H1 (cell line): Measurements from ENCODE around the gene ENTREP3. TPM values are rescaled to one million over a fixed set of nuclear protein-coding genes. Genes with fewer than 3 reads are reported as not detected.
"Not testable (repeated sequence)": the region's sequence is repeated elsewhere in the genome, so short reads cannot be mapped to it uniquely, and the experiment has no call there.

Experiments used
- CTCF ChIA-PET: fragments of 300-600 bp; sonication (Branson Sonifier 250); formaldehyde crosslinking; loops from one replicate; lab custom pipeline; 2021; ENCODE audit not compliant: partially characterized antibody; lab: Charles Lee
- POLR2A ChIA-PET: fragments of 300-600 bp; sonication (Branson Sonifier 250); formaldehyde crosslinking; loops from one replicate; lab custom pipeline; 2021; ENCODE audit warnings: inconsistent platforms; ENCODE audit not compliant: partially characterized antibody; lab: Charles Lee
- DNase-seq, 2 experiments: peaks; one replicate each; pipeline versions ENCODE4 v3.0.0 to v3.0.0-alpha.2; 2010 to 2022; ENCODE audit warnings: low spot score in 2 of 2, low read depth in 1 of 2, mixed read lengths in 1 of 2
- FAIRE-seq: peaks from 2 replicates; lab custom pipeline; 2011; peaks lifted over from hg19 to GRCh38; lab: Jason Lieb, UNC
- H2AFZ ChIP-seq: 2 replicates; pipeline ENCODE4 v1.8.1; 2012; ENCODE audit warnings: low read length, inconsistent platforms
- H2AK5ac ChIP-seq: 2 replicates; pipeline ENCODE4 v1.6.1; 2013; ENCODE audit warnings: low read depth, low read length
- H2BK120ac ChIP-seq: replicated peaks from 2 replicates; pipeline ENCODE3; 2013; ENCODE audit warnings: low read depth, low read length, inconsistent platforms
- H2BK12ac ChIP-seq: 2 replicates; pipeline ENCODE4 v1.6.1; 2013; ENCODE audit warnings: low read depth, low read length
- H2BK15ac ChIP-seq: 2 replicates; pipeline ENCODE4 v1.6.1; 2013; ENCODE audit warnings: low read length
- H2BK20ac ChIP-seq: 2 replicates; pipeline ENCODE4 v1.6.1; 2013; ENCODE audit warnings: low read length
- H2BK5ac ChIP-seq: 2 replicates; pipeline ENCODE4 v1.6.1; 2013; ENCODE audit warnings: low read depth, low read length
- H3K14ac ChIP-seq: 2 replicates; pipeline ENCODE4 v1.6.1; 2013; ENCODE audit warnings: inconsistent platforms; ENCODE audit not compliant: insufficient read length
- H3K18ac ChIP-seq: 2 replicates; pipeline ENCODE4 v1.6.1; 2013; ENCODE audit warnings: low read length; ENCODE audit errors: extremely low read depth
- H3K23ac ChIP-seq: 2 replicates; pipeline ENCODE4 v1.6.1; 2013; ENCODE audit warnings: inconsistent platforms; ENCODE audit not compliant: insufficient read length
- H3K23me2 ChIP-seq: 2 replicates; pipeline ENCODE4 v1.6.1; 2013; ENCODE audit warnings: low read depth, low read length
- H3K27ac ChIP-seq: 2 replicates; pipeline ENCODE4 v1.6.1; 2011; ENCODE audit warnings: low read depth, low read length, inconsistent platforms
- H3K27me3 ChIP-seq, 4 experiments: replicated peaks in 1 of 4; 1 replicate in 1 of 4; 2 replicates in 3 of 4; pipeline versions ENCODE4 v1.6.1 to v1.8.1; 2011 to 2013; ENCODE audit warnings: low read length in 3 of 4, mild to moderate bottlenecking in 3 of 4, inconsistent platforms in 2 of 4, mixed read lengths in 2 of 4, moderate library complexity in 1 of 4; ENCODE audit not compliant: control insufficient read depth in 3 of 4, insufficient read depth in 3 of 4; ENCODE audit errors: extremely low read depth in 1 of 4
- H3K36me3 ChIP-seq, 4 experiments: 2 replicates each; pipeline versions ENCODE4 v1.6.1 to v1.8.1; 2011 to 2013; ENCODE audit warnings: mild to moderate bottlenecking in 4 of 4, low read length in 3 of 4, moderate library complexity in 2 of 4, control low read depth in 1 of 4, inconsistent platforms in 1 of 4; ENCODE audit not compliant: insufficient read depth in 4 of 4, control insufficient read depth in 2 of 4
- H3K4ac ChIP-seq: replicated peaks from 2 replicates; pipeline ENCODE3; 2013; ENCODE audit warnings: low read length, low read depth, mixed read lengths, inconsistent platforms; ENCODE audit not compliant: insufficient read length
- H3K4me1 ChIP-seq, 4 experiments: replicated peaks in 1 of 4; 1 replicate in 1 of 4; 2 replicates in 3 of 4; pipeline versions ENCODE4 v1.6.1 to v1.8.1; 2011 to 2013; ENCODE audit warnings: low read length in 3 of 4, inconsistent platforms in 2 of 4, mixed read lengths in 1 of 4; ENCODE audit not compliant: insufficient read depth in 4 of 4, control insufficient read depth in 3 of 4
- H3K4me2 ChIP-seq, 2 experiments: 2 replicates each; pipeline versions ENCODE4 v1.6.1 to v1.8.1; 2011 to 2013; ENCODE audit warnings: low read depth in 2 of 2, low read length in 2 of 2, control low read depth in 1 of 2, inconsistent platforms in 1 of 2, mild to moderate bottlenecking in 1 of 2; ENCODE audit not compliant: insufficient read depth in 1 of 2
- H3K4me3 ChIP-seq, 4 experiments: fragments of 200-600, 300-600 bp in 1 of 4; sonication (generic), shearing (Covaris generic), sonication (Bioruptor Twin) in 1 of 4; 2 replicates each; pipeline versions ENCODE4 v1.5.1 to v1.8.1; 2011 to 2016; ENCODE audit warnings: low read length in 4 of 4, low read depth in 3 of 4, control low read depth in 2 of 4, inconsistent platforms in 2 of 4, mild to moderate bottlenecking in 2 of 4, mixed read lengths in 1 of 4, moderate library complexity in 1 of 4; ENCODE audit not compliant: insufficient read depth in 2 of 4; ENCODE audit errors: extremely low read depth in 1 of 4
- H3K56ac ChIP-seq: replicated peaks from 2 replicates; pipeline ENCODE3; 2013; ENCODE audit warnings: low read depth, mild to moderate bottlenecking, mixed read lengths, low read length, inconsistent platforms; ENCODE audit not compliant: insufficient read length
- H3K79me1 ChIP-seq: 2 replicates; pipeline ENCODE4 v1.6.1; 2013; ENCODE audit warnings: low read depth, low read length, control low read depth
- H3K79me2 ChIP-seq, 2 experiments: 2 replicates each; pipeline versions ENCODE4 v1.6.1 to v1.8.1; 2012 to 2013; ENCODE audit warnings: low read length in 2 of 2, mild to moderate bottlenecking in 2 of 2, inconsistent platforms in 1 of 2; ENCODE audit not compliant: insufficient read depth in 2 of 2, control insufficient read depth in 1 of 2
- H3K9ac ChIP-seq, 4 experiments: replicated peaks in 1 of 4; 1 replicate in 1 of 4; 2 replicates in 3 of 4; pipeline versions ENCODE4 v1.6.1 to v1.8.1; 2011 to 2013; ENCODE audit warnings: low read depth in 3 of 4, low read length in 3 of 4, control low read depth in 2 of 4, mild to moderate bottlenecking in 2 of 4, moderate library complexity in 2 of 4, inconsistent platforms in 1 of 4; ENCODE audit errors: extremely low read depth in 1 of 4
- H3K9me3 ChIP-seq, 2 experiments: 2 replicates each; pipeline versions ENCODE4 v1.6.1 to v1.8.1; 2012 to 2013; ENCODE audit warnings: mild to moderate bottlenecking in 2 of 2, moderate library complexity in 2 of 2, control low read depth in 1 of 2, inconsistent platforms in 1 of 2, low read depth in 1 of 2, low read length in 1 of 2, mixed read lengths in 1 of 2; ENCODE audit not compliant: insufficient read depth in 2 of 2
- H4K20me1 ChIP-seq, 2 experiments: replicated peaks in 1 of 2; 2 replicates each; pipeline versions ENCODE3 to v1.8.1; 2011 to 2013; ENCODE audit warnings: inconsistent platforms in 2 of 2, low read length in 2 of 2, mild to moderate bottlenecking in 1 of 2; ENCODE audit not compliant: insufficient read depth in 2 of 2, control insufficient read depth in 1 of 2
- H4K5ac ChIP-seq: 2 replicates; pipeline ENCODE4 v1.6.1; 2013; ENCODE audit warnings: low read length, low read depth, mixed read lengths, inconsistent platforms; ENCODE audit not compliant: insufficient read length
- H4K8ac ChIP-seq: 2 replicates; pipeline ENCODE4 v1.8.0; 2013; ENCODE audit warnings: mild to moderate bottlenecking, moderate library complexity, low read length, inconsistent platforms; ENCODE audit not compliant: insufficient read depth; ENCODE audit errors: extremely low read depth
- H4K91ac ChIP-seq: replicated peaks from 2 replicates; pipeline ENCODE3; 2013; ENCODE audit warnings: low read length, mixed read lengths, inconsistent platforms; ENCODE audit not compliant: insufficient read length
- WGBS, 2 experiments: shearing (Covaris generic) in 1 of 2; methylation state at CpG; one replicate each; pipeline versions ENCODE4 v1.1.6 to v1.1.7; 2013 to 2015; ENCODE audit warnings: low lambda C conversion rate in 2 of 2, mixed read lengths in 2 of 2, inconsistent platforms in 1 of 2, low coverage in 1 of 2, missing lambda C conversion rate in 1 of 2; ENCODE audit not compliant: insufficient replicate concordance in 2 of 2, insufficient coverage in 1 of 2, insufficient read length in 1 of 2; ENCODE audit errors: extremely low coverage in 1 of 2, missing lambda C conversion rate in 1 of 2; 5-methylcytosine and 5-hydroxymethylcytosine counted together
- polyA plus RNA-seq, 7 experiments: library from polyadenylated mRNA; depleted of rRNA in 3 of 7; stranded (reverse) in 5 of 7; unstranded in 2 of 7; fragments of >200 nt in 5 of 7; fragments of 200-250 nt in 2 of 7; gene quantifications; 1 replicate in 5 of 7; 2 replicates in 1 of 7; 4 replicates in 1 of 7; pipeline versions ENCODE4 v1.2.1 to v1.2.3, GENCODE V29; 2011 to 2013; ENCODE audit warnings: missing spikeins in 2 of 7, mixed read lengths in 2 of 7
- total RNA-seq: library from RNA; stranded (reverse); fragmentation: NEBNext Ultra II Directional; extraction: Animal tissue kit (Norgen Biotek cat#: 25700); gene quantifications from 2 replicates; pipeline ENCODE4 v1.2.1, GENCODE V29; 2021

Gene ENTREP3
- total and polyA plus RNA-seq, 2 of the 8 experiments (the other 6 are each of a cell fraction or from before 2014, with no cell fraction given), result 22.8 to 52.2 TPM

DNA sequence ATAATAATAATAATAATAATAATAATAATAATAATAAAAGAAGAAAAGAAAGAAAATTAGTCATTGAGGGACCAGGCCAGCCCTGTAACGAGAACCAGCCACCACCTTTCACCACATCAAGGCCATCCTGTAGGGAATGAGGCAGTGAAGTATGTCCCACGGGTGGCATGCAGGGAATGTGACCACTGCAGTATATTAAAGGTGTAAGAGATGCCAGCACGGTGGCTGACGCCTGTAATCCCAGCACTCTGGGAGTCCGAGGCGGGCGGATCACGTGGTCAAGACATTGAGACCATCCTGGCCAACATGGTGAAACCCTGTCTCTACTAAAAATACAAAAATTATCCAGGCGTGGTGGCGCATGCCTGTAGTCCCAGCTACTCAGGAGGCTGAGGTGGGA lies 35.7 kb upstream of the ENTREP3 start:
- FAIRE-seq, H3K79me2 ChIP-seq, H3K27ac ChIP-seq, H4K91ac ChIP-seq, H2AK5ac ChIP-seq, H3K36me3 ChIP-seq, H2BK20ac ChIP-seq, H3K79me1 ChIP-seq, H2BK15ac ChIP-seq, H3K9me3 ChIP-seq, H4K5ac ChIP-seq, H3K4ac ChIP-seq, H2BK5ac ChIP-seq, H3K9ac ChIP-seq, H3K18ac ChIP-seq, H3K14ac ChIP-seq, DNase-seq, H4K8ac ChIP-seq, H3K4me2 ChIP-seq, H3K56ac ChIP-seq, H2BK120ac ChIP-seq, H4K20me1 ChIP-seq, H3K4me3 ChIP-seq, H2AFZ ChIP-seq, H3K23ac ChIP-seq, H3K23me2 ChIP-seq, H2BK12ac ChIP-seq: not testable (repeated sequence)
- POLR2A ChIA-PET, result interaction anchor here (0.9 to 3.0 kb wide), 3 partner anchors 8 to 31 kb away, joined by 3 to 10 read pairs (median 9); no protein-coding TSS in a partner anchor
- WGBS, 2 experiments, result 96% methylated on average over 10 of the region's 10 CpGs; no CpG with 5 or more reads in 1 of the 2 experiments
- H3K27me3 ChIP-seq, result peaks cover 0 to 23% (median 14%) of the 10 kb centered on the region in 4 experiments; a peak in 5 of 7 replicates
- CTCF ChIA-PET, result interaction anchor here (2.7 to 6.3 kb wide), 3 partner anchors 12 to 40 kb away, joined by 22 to 37 read pairs (median 23); partner anchors contain the start of gene FDPS
- H3K4me1 ChIP-seq, result peaks cover 0 to 13% (median 9%) of the 10 kb centered on the region in 4 experiments; a peak in 5 of 7 replicates
